ENCODE data around the gene ZNF638. TPM values are rescaled to one million over a fixed set of nuclear protein-coding genes. Genes with fewer than 3 reads are reported as not detected.
"Not testable (repeated sequence)": the region's sequence is repeated elsewhere in the genome, so short reads cannot be mapped to it uniquely, and the experiment has no call there.

Gene ZNF638
- total RNA-seq, 8 experiments from 2014 or later = 110 to 227 (median 183) TPM

DNA sequence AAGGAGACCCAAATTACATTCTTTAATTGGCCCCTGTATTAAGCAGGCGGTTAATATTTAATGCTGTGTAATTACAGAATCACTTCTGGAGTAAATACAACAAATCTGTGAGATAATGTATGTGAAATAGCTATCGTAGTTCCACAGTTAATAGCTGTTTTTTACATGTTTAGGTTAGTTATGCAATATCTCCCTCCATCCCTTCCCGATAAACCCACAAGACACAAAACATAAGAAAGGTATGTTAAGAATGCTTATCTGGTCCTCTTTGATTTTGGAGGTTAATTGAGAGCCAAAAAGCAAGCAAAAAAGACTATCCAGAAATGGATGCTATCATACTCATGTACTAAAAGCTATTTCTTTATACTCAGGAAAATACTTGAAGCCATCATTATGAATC is 49.1 kb downstream of the ZNF638 start:
- in situ Hi-C loops (cut with MboI; ENCODE audit: low pct_unique_long_range_greater_than_20kb in 2 of 9, low sequenced_read_pairs in 9 of 9, unreplicated experiment in 9 of 9) = no loop called here
- ATAC-seq (replicated peaks in 6 of 8) = no peak

DNA sequence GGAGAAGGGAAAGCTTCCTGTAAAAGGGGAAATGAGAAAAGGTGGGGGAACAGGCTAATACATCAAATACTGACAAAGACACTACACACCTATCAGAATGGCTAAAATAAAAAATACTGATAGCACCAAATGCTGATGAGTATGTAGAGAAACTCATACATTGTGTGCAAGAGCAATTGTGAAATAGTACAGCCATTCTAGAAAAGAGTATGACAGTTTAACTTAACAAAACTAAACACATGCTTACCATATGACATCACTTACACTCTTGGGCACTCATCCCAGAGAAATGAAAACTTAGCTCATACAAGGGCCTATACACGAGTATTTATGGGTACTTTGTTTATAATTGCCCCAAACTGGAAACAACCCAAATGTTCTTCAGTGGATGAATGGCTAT is 53.4 kb downstream of the ZNF638 start:
- no peaks in the 10 kb centered on the region for H3K4me1 ChIP-seq (replicated peaks in 1 of 2)
- no peak overlapping the region for H3K27ac ChIP-seq
- ATAC-seq (replicated peaks in 6 of 8) = peak in 3 of 8 experiments; percentile 25 to 60 (median 59)
- H3K4me3 ChIP-seq = no peak overlapping the region
- in situ Hi-C loops (cut with MboI; ENCODE audit: low pct_unique_long_range_greater_than_20kb in 2 of 9, low sequenced_read_pairs in 9 of 9, unreplicated experiment in 9 of 9) = no loop called here
- 0 to 86% (median 0%) methylated on average over 1 of the region's 1 CpG; no CpG with 5 or more reads in 5 of the 10 experiments for WGBS, 10 experiments

More for the DNA sequence above, 49.1 kb downstream of the ZNF638 start:
- WGBS, 10 experiments = 67 to 100% (median 90%) methylated on average over 1 to 3 of the region's 3 CpGs; no CpG with 5 or more reads in 1 of the 10 experiments
- H3K4me3 ChIP-seq = no peak overlapping the region
- no peaks in the 10 kb centered on the region for H3K4me1 ChIP-seq (replicated peaks in 1 of 2)
- no peak overlapping the region for H3K27ac ChIP-seq

DNA sequence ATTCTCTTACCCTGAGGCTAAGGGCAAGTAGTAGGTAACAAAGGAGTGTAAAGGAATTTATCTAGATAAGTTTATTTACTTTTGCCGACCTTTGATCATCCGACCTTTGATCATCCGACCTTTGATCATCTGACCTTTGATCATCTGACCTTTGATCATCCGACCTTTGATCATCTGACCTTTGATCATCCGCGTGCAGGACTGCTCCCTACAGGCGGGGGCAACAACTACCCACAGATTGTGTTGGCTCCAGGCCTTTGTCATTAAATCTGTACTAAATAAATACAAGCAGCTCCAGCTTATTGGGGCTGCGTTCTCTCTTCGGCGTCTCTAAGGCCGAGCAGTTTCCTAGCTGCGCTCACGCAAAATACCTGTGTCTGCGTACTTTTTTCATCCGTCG is 56.6 kb downstream of the ZNF638 start:
- no peak for ATAC-seq (replicated peaks in 6 of 8)
- no peaks in the 10 kb centered on the region for H3K4me1 ChIP-seq (replicated peaks in 1 of 2)
- WGBS, 10 experiments = 76 to 100% (median 95%) methylated on average over 1 to 16 of the region's 16 CpGs; no CpG with 5 or more reads in 1 of the 10 experiments
- H3K27ac ChIP-seq = no peak overlapping the region
- no peak overlapping the region for H3K4me3 ChIP-seq
- in situ Hi-C loops (cut with MboI; ENCODE audit: low pct_unique_long_range_greater_than_20kb in 2 of 9, low sequenced_read_pairs in 9 of 9, unreplicated experiment in 9 of 9) = no loop called here

DNA sequence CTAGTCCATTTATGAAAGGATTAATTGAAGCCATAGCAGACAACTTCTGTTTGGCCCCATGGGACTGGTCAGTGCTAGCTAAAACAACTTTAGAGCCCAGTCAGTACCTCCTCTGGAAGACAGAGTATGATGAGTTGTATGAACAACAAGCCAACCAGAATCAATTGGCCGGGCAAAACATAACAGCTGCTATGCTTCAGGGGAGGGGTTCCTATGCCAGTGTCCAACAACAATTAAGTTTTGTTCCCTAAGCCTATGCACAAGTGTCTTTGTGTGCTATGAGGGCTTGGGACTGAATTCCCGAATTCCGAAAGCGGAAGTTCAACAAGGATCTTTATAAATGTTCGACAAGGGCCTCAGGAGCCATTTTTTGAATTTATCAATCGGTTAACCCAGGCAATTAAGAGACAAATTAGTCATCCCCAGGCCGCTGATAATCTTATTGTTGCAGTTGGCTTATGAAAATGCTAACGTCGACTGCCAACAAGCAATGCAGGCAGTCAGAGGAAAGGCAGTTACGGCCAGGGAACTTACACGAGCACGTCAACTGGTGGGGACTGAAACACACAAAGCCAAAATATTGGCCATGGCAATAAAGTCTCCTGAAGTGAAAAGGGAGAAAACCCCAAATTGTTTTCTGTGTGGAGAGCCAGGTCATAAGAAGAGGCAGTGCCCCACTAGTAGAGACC is 57.9 kb downstream of the ZNF638 start:
- WGBS, 10 experiments = 90 to 100% (median 98%) methylated on average over 1 to 12 of the region's 12 CpGs
- no peak for ATAC-seq (replicated peaks in 6 of 8)
- Histone ChIP-seq H3K27ac (no peak overlapping the region), H3K4me1 (replicated peaks in 1 of 2) (no peaks in the 10 kb centered on the region), H3K4me3 (no peak overlapping the region)
- in situ Hi-C loops (cut with MboI; ENCODE audit: low pct_unique_long_range_greater_than_20kb in 2 of 9, low sequenced_read_pairs in 9 of 9, unreplicated experiment in 9 of 9) = no loop called here

DNA sequence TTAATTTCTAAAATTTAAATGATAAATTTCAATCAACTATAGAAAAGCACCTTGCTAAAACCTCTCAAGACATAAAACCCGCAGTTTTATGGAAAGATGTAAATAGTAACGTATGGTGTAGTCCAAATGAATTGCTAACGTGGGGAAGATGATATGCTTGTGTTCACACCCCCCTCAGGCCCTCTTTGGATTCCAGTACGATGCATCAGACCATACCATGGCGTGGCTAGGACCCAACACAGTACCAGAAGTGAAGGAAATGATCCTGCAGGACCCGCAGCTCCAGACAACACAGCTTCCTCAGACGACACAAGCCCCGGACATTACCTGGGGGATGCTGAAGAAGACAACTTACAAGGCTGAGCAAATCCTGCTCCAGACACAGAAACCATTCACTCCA is 61.6 kb downstream of the ZNF638 start:
- Histone ChIP-seq H3K4me1 (replicated peaks in 1 of 2) (no peaks in the 10 kb centered on the region), H3K4me3 (no peak overlapping the region), H3K27ac (no peak overlapping the region)
- in situ Hi-C loops (cut with MboI; ENCODE audit: low pct_unique_long_range_greater_than_20kb in 2 of 9, low sequenced_read_pairs in 9 of 9, unreplicated experiment in 9 of 9) = no loop called here
- ATAC-seq (replicated peaks in 6 of 8) = no peak
- 66 to 100% (median 93%) methylated on average over 2 to 7 of the region's 8 CpGs; no CpG with 5 or more reads in 1 of the 10 experiments for WGBS, 10 experiments

DNA sequence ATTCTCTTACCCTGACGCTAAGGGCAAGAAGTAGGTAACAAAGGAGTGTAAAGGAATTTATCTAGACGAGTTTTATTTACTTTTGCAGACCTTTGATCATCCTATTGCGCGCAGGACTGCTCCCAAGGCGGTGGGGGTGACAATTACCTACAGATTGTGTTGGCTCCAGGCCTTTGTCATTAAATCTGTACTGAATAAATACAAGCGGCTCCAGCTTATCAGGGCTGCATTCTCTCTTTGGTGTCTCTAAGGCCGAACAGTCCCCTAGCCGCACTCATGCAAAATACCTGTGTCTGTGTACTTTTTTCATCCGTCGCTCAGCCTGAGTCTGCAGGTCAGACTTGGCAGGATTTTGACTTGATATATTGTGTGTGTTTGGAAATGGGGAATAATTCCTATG is 63.9 kb downstream of the ZNF638 start:
- no peaks in the 10 kb centered on the region for H3K4me1 ChIP-seq (replicated peaks in 1 of 2)
- in situ Hi-C loops (cut with MboI; ENCODE audit: low pct_unique_long_range_greater_than_20kb in 2 of 9, low sequenced_read_pairs in 9 of 9, unreplicated experiment in 9 of 9) = no loop called here
- no peak overlapping the region for H3K4me3 ChIP-seq
- no peak for ATAC-seq (replicated peaks in 6 of 8)
- H3K27ac ChIP-seq = no peak overlapping the region
- 40 to 97% (median 90%) methylated on average over 2 to 9 of the region's 10 CpGs; no CpG with 5 or more reads in 1 of the 10 experiments for WGBS, 10 experiments

DNA sequence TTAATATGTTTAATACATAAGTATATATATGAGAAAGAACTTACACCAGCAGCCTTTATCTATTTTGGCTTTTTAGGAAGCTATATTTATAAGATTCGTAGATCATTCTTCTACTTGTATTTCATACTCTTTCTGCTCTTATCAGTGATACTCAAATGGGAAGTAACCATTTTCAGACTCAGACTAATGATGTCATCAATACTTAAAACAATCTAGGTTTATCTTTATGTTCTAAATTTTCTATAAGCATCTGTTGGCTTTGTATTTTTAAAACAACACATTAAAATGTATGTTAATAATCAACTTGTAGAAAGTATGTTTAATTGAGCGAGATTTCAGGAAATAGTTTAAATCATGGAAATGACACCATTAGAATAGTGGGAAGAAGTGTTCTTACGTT is 70.8 kb downstream of the ZNF638 start:
- no peak overlapping the region for H3K4me3 ChIP-seq
- in situ Hi-C loops (cut with MboI; ENCODE audit: low pct_unique_long_range_greater_than_20kb in 2 of 9, low sequenced_read_pairs in 9 of 9, unreplicated experiment in 9 of 9) = no loop called here
- no peak for ATAC-seq (replicated peaks in 6 of 8)
- H3K4me1 ChIP-seq (replicated peaks in 1 of 2) = no peaks in the 10 kb centered on the region
- no peak overlapping the region for H3K27ac ChIP-seq
- WGBS, 10 experiments = 80 to 100% (median 95%) methylated on average over 1 to 3 of the region's 3 CpGs

DNA sequence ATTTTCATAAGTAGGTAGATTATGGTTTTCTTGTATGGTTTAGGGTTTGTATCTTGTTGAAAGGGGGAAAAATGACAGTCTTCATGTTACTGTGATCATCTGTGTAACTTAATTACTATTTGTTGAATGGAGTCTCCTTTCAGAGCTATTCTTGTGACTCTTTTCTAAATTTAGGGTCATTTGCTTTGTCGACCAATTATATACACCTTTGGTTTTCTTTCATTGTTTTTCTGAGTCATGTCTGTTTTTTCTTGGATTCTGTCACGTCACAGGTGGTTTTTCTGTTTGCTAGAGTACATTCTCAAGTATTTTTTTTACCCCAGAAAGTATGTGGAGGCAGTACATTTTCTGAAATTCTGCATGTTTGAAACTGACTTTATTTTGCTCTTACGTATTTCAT is 78.0 kb downstream of the ZNF638 start:
- no peak overlapping the region for H3K27ac ChIP-seq
- in situ Hi-C loops (cut with MboI; ENCODE audit: low pct_unique_long_range_greater_than_20kb in 2 of 9, low sequenced_read_pairs in 9 of 9, unreplicated experiment in 9 of 9) = no loop called here
- ATAC-seq (replicated peaks in 6 of 8) = no peak
- H3K4me3 ChIP-seq = no peak overlapping the region
- no peaks in the 10 kb centered on the region for H3K4me1 ChIP-seq (replicated peaks in 1 of 2)
- WGBS, 10 experiments = 82 to 100% (median 96%) methylated on average over 2 to 3 of the region's 3 CpGs

DNA sequence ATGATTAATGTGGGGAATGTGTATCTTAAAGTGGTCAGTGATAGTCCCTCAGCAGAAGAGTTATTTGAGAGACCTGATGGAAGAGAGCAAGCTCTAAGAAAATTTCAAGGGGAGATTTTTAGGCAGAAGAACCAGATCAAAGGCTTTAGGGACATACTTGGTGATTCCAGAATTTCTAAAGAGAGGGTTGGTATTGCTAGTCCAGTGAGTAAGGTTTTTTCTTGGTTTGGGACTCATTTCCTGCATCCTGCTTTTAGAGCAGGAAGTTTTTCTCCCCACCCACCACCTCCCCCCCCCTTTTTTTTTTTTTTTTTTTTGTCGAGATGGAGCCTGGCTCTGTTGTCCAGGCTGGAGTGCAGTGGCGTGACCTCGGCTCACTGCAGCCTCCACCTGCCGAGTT is 79.1 kb downstream of the ZNF638 start:
- 80 to 100% (median 90%) methylated on average over 1 of the region's 4 CpGs; no CpG with 5 or more reads in 6 of the 10 experiments for WGBS, 10 experiments
- in situ Hi-C loops (cut with MboI; ENCODE audit: low pct_unique_long_range_greater_than_20kb in 2 of 9, low sequenced_read_pairs in 9 of 9, unreplicated experiment in 9 of 9) = no loop called here
- no peak overlapping the region for H3K4me3 ChIP-seq
- ATAC-seq (replicated peaks in 6 of 8) = no peak
- H3K27ac ChIP-seq = no peak overlapping the region
- no peaks in the 10 kb centered on the region for H3K4me1 ChIP-seq (replicated peaks in 1 of 2)

DNA sequence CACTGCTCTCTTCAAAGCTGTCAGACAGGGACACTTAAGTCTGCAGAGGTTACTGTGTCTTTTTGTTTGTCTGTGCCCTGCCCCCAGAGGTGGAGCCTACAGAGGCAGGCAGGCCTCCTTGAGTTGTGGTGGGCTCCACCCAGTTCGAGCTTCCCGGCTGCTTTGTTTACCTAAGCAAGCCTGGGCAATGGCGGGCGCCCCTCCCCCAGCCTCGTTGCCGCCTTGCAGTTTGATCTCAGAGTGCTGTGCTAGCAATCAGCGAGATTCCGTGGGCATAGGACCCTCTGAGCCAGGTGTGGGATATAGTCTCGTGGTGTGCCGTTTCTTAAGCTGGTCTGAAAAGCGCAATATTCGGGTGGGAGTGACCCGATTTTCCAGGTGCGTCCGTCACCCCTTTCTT is 85.3 kb downstream of the ZNF638 start:
- Histone ChIP-seq H3K27ac (peak overlapping the region in 1 of 2 donors; percentile 84), H3K4me3 (peak overlapping the region in 3 of 5 donors; percentile 29 to 43 (median 29))
- H3K4me1 ChIP-seq (replicated peaks in 1 of 2); in situ Hi-C loops (cut with MboI; ENCODE audit: low pct_unique_long_range_greater_than_20kb in 2 of 9, low sequenced_read_pairs in 9 of 9, unreplicated experiment in 9 of 9); ATAC-seq (replicated peaks in 6 of 8): not testable (repeated sequence)
- WGBS, 10 experiments = no CpG with 5 or more reads among the region's 15 CpGs

DNA sequence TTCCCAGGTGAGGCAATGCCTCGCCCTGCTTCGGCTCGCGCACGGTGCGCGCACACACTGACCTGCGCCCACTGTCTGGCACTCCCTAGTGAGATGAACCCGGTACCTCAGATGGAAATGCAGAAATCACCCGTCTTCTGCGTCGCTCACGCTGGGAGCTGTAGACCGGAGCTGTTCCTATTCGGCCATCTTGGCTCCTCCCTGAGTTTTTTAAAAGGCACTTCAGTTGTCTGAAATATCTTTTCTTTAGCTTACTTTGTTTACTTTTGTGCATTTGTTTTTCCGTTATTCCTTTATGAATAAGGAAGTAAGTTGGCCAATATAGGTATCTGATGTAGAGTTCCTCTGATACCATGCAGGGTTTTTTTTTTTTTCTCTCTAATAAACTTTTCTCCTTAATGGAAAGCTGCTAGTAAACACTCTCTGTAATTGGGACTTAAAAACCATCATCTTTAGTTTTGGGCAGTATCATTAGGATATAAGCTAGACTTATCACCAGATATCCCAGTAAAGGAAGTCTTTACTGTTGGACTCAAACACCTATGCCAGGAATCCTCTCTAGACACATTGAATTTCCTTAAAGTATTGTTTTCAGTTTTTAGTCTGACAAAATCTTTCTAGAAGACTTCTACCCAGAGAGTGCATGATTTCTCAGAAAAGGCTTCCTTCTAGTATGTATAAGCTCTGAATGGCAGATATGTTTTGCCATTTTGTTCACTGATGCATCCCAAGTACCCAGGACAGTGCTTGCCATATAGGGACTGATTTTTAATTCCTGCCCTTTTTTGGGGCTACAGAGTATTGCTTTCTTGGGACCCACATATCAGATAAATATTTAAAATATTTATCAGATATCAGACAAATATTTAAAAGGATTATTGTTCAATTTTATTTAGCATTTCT is 86.0 kb downstream of the ZNF638 start:
- in situ Hi-C loops (cut with MboI; ENCODE audit: low pct_unique_long_range_greater_than_20kb in 2 of 9, low sequenced_read_pairs in 9 of 9, unreplicated experiment in 9 of 9) = no loop called here
- peak overlapping the region in 1 of 2 donors; percentile 84 for H3K27ac ChIP-seq
- H3K4me3 ChIP-seq = peak overlapping the region in 4 of 5 donors; percentile 20 to 43 (median 29)
- ATAC-seq (replicated peaks in 6 of 8) = peak in 1 of 8 experiments; percentile 27
- peaks cover 5 to 7% of the 10 kb centered on the region in 2 donors for H3K4me1 ChIP-seq (replicated peaks in 1 of 2)
- WGBS, 10 experiments = 15 to 100% (median 75%) methylated on average over 1 to 2 of the region's 16 CpGs; no CpG with 5 or more reads in 3 of the 10 experiments

DNA sequence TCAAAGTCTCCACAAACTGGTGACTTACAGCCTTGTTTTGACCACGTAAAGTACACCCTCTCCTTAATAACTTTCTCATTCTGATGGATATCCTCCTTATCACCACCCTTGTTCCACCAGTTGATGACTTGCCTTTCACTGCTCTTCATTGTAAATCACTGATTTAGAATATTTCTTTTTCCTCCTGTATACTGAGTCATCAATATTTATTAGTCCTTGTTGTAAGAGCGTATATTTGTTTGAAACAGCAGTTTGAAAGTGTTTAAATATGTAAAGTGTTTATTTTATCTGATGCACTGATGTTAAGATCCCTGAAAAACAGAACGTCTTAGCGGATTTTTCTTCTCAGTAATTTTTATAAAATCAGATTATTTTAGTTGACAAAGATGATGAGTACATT is 87.6 kb downstream of the ZNF638 start:
- H3K27ac ChIP-seq = no peak overlapping the region
- in situ Hi-C loops (cut with MboI; ENCODE audit: low pct_unique_long_range_greater_than_20kb in 2 of 9, low sequenced_read_pairs in 9 of 9, unreplicated experiment in 9 of 9) = no loop called here
- H3K4me3 ChIP-seq = no peak overlapping the region
- no peak for ATAC-seq (replicated peaks in 6 of 8)
- H3K4me1 ChIP-seq (replicated peaks in 1 of 2) = peaks cover 5 to 7% of the 10 kb centered on the region in 2 donors
- WGBS, 10 experiments = 89 to 100% (median 96%) methylated on average over 1 to 4 of the region's 4 CpGs

DNA sequence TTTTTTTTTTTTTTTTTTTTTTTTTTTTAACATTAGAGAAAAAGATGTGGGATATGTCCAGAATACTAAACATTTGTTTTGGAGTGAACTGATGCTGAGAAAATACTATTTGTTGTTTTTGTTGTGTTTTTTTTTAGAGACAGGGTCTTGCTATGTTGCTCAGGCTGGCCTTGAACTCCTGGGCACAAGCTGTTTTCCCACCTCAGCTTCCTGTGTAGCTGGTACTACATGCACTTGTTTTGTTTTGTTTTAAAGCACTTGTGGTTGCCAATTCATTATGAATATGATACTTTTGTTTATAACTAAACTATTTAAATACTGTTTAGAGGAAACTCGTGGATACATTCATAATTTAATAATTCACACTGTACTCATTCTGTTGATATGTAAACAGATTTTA is 88.4 kb downstream of the ZNF638 start:
- H3K4me3 ChIP-seq = no peak overlapping the region
- 27 to 100% (median 100%) methylated on average over 1 of the region's 1 CpG; no CpG with 5 or more reads in 1 of the 10 experiments for whole genome bisulfite sequencing, 10 experiments
- no peak for ATAC-seq (replicated peaks in 6 of 8)
- H3K27ac ChIP-seq = no peak overlapping the region
- in situ Hi-C loops (cut with MboI; ENCODE audit: low pct_unique_long_range_greater_than_20kb in 2 of 9, low sequenced_read_pairs in 9 of 9, unreplicated experiment in 9 of 9) = no loop called here
- H3K4me1 ChIP-seq (replicated peaks in 1 of 2) = peaks cover 5 to 7% of the 10 kb centered on the region in 2 donors
